Measurements from ENCODE around the gene RAMP1.
"Not testable (repeated sequence)": the region's sequence is repeated elsewhere in the genome, so short reads cannot be mapped to it uniquely, and the experiment has no call there.

The RAMP1 gene

GRCh38 chr2:237863689-237864443 is 4.4 kb downstream of the RAMP1 start:
- no peak for DNase-seq

- no peak for DNase-seq
Measured at GRCh38 chr2:237864444-237864931, 5.1 kb downstream of the RAMP1 start.

- no peak for DNase-seq
Measured at GRCh38 chr2:237864940-237865622, 5.7 kb downstream of the RAMP1 start.

- DNase-seq, result no peak
Measured at GRCh38 chr2:237865623-237866041, 6.2 kb downstream of the RAMP1 start.

GRCh38 chr2:237866101-237866621 is 6.7 kb downstream of the RAMP1 start:
- peak in 1 of 2 donors; percentile 5 for DNase-seq

- no peak for DNase-seq
Measured at GRCh38 chr2:237867465-237867864, 8.0 kb downstream of the RAMP1 start.

GRCh38 chr2:237868074-237868473 is 8.7 kb downstream of the RAMP1 start:
- DNase-seq, result not testable (repeated sequence)

GRCh38 chr2:237868631-237869342 is 9.4 kb downstream of the RAMP1 start:
- DNase-seq, result peak in 1 of 2 donors; percentile 18

- no peak for DNase-seq
Measured at GRCh38 chr2:237869343-237870102, 10.1 kb downstream of the RAMP1 start.

GRCh38 chr2:237870126-237870525 is 10.7 kb downstream of the RAMP1 start:
- no peak for DNase-seq

- DNase-seq, result peak in 1 of 2 donors; percentile 40
Measured at GRCh38 chr2:237870754-237871651, 11.6 kb downstream of the RAMP1 start.

GRCh38 chr2:237872178-237872887 is 12.9 kb downstream of the RAMP1 start:
- no peak for DNase-seq

- peak in 1 of 2 donors; percentile 49 for DNase-seq
Measured at GRCh38 chr2:237873421-237873831, 14.0 kb downstream of the RAMP1 start.

GRCh38 chr2:237873897-237874551 is 14.6 kb downstream of the RAMP1 start:
- DNase-seq, result no peak

- DNase-seq, result no peak
Measured at GRCh38 chr2:237874585-237875161, 15.2 kb downstream of the RAMP1 start.

GRCh38 chr2:237875256-237876060 is 16.0 kb downstream of the RAMP1 start:
- DNase-seq, result no peak

- DNase-seq, result no peak
Measured at GRCh38 chr2:237876061-237876526, 16.7 kb downstream of the RAMP1 start.

GRCh38 chr2:237876532-237876931 is 17.1 kb downstream of the RAMP1 start:
- peak in 1 of 2 donors; percentile 26 for DNase-seq

All from inflammatory macrophage (primary cell).